WTC11 (cell line): ENCODE results near the gene CDCA8. TPM values are rescaled to one million over a fixed set of nuclear protein-coding genes. Genes with fewer than 3 reads are reported as not detected.

Source experiments
- ATAC-seq: fragments of 200-7000 bp; cut with Tn5 transposase; 2 replicates; pipeline ENCODE4 v1.10.0; 2021; ENCODE audit warnings: mild to moderate bottlenecking, moderate library complexity
- CTCF ChIA-PET: fragments of 300-600 bp; sonication (Branson Sonifier 250); formaldehyde crosslinking; loops from one replicate; lab custom pipeline; 2021; ENCODE audit warnings: antibody characterized with exemption; lab: Charles Lee
- POLR2A ChIA-PET: fragments of 350-600 bp; sonication (Branson Sonifier 250); formaldehyde crosslinking; loops from one replicate; lab custom pipeline; 2021; ENCODE audit warnings: antibody characterized with exemption; lab: Charles Lee
- DNase-seq: peaks from one replicate; pipeline ENCODE4 v3.0.0; 2021; ENCODE audit warnings: low spot score
- H3K27ac Mint-ChIP-seq: 2 replicates; pipeline ENCODE4 v1.8.0; 2021; ENCODE audit warnings: mixed read lengths
- H3K27me3 Mint-ChIP-seq: 2 replicates; pipeline ENCODE4 v1.8.0; 2021; ENCODE audit warnings: low read depth, mild to moderate bottlenecking, moderate library complexity, mixed read lengths
- H3K36me3 Mint-ChIP-seq: 2 replicates; pipeline ENCODE4 v1.8.0; 2021; ENCODE audit warnings: mixed read lengths
- H3K4me1 Mint-ChIP-seq: 2 replicates; pipeline ENCODE4 v1.8.0; 2022; ENCODE audit warnings: mixed read lengths
- H3K4me3 Mint-ChIP-seq: 2 replicates; pipeline ENCODE4 v1.8.0; 2021; ENCODE audit warnings: mild to moderate bottlenecking, moderate library complexity, mixed read lengths
- H3K9me3 Mint-ChIP-seq: 2 replicates; pipeline ENCODE4 v1.8.0; 2021; ENCODE audit warnings: mixed read lengths
- ATF6 ChIP-seq: sonication (generic); formaldehyde crosslinking; IDR thresholded peaks from 2 replicates; pipeline ENCODE4 v1.8.1; 2023; ENCODE audit warnings: mild to moderate bottlenecking, missing genetic modification reagents
- CDX4 ChIP-seq: fragments of 250-450 bp; sonication (Bioruptor Pico); IDR thresholded peaks from 2 replicates; pipeline ENCODE4 v1.9.0; 2021; ENCODE audit warnings: moderate library complexity, mild to moderate bottlenecking, inconsistent platforms, borderline replicate concordance
- CREB1 ChIP-seq: sonication (generic); formaldehyde crosslinking; IDR thresholded peaks from 2 replicates; pipeline ENCODE4 v1.8.0; 2023; ENCODE audit warnings: mild to moderate bottlenecking, missing genetic modification reagents
- E2F1 ChIP-seq: sonication (generic); formaldehyde crosslinking; IDR thresholded peaks from 2 replicates; pipeline ENCODE4 v1.8.0; 2022; ENCODE audit warnings: mild to moderate bottlenecking, missing genetic modification reagents
- E2F4 ChIP-seq: sonication (generic); formaldehyde crosslinking; IDR thresholded peaks from 2 replicates; pipeline ENCODE4 v1.8.1; 2022; ENCODE audit warnings: low read depth, mild to moderate bottlenecking, moderate library complexity, missing genetic modification reagents, borderline replicate concordance
- E2F5 ChIP-seq: sonication (generic); formaldehyde crosslinking; IDR thresholded peaks from 2 replicates; pipeline ENCODE4 v1.8.1; 2022; ENCODE audit warnings: mild to moderate bottlenecking, moderate library complexity, missing genetic modification reagents
- ETV6 ChIP-seq: sonication (generic); formaldehyde crosslinking; IDR thresholded peaks from 2 replicates; pipeline ENCODE4 v1.8.1; 2022; ENCODE audit warnings: mild to moderate bottlenecking, missing genetic modification reagents
- FOXJ3 ChIP-seq: sonication (generic); formaldehyde crosslinking; IDR thresholded peaks from 2 replicates; pipeline ENCODE4 v1.9.0; 2021; ENCODE audit warnings: missing genetic modification reagents, mild to moderate bottlenecking, borderline replicate concordance
- FOXK1 ChIP-seq: sonication (generic); formaldehyde crosslinking; IDR thresholded peaks from 2 replicates; pipeline ENCODE4 v1.8.0; 2022; ENCODE audit warnings: mild to moderate bottlenecking, moderate library complexity, missing genetic modification reagents
- GTF2I ChIP-seq: fragments of 250-450 bp; sonication (Bioruptor Pico); conservative IDR thresholded peaks from 2 replicates; pipeline ENCODE4 v1.4.0; 2021; ENCODE audit warnings: mild to moderate bottlenecking
- IRF1 ChIP-seq: sonication (generic); formaldehyde crosslinking; IDR thresholded peaks from 2 replicates; pipeline ENCODE4 v1.8.0; 2023; ENCODE audit warnings: missing genetic modification reagents
- JUN ChIP-seq: sonication (generic); formaldehyde crosslinking; IDR thresholded peaks from 2 replicates; pipeline ENCODE4 v1.8.0; 2023; ENCODE audit warnings: mild to moderate bottlenecking, missing genetic modification reagents
- KAT7 ChIP-seq: sonication (generic); formaldehyde crosslinking; IDR thresholded peaks from 2 replicates; pipeline ENCODE4 v1.8.1; 2023; ENCODE audit warnings: missing genetic modification reagents, mild to moderate bottlenecking, borderline replicate concordance
- MYBL2 ChIP-seq: sonication (generic); formaldehyde crosslinking; IDR thresholded peaks from 2 replicates; pipeline ENCODE4 v1.8.1; 2023; ENCODE audit warnings: mild to moderate bottlenecking, moderate library complexity, missing genetic modification reagents
- NFYB ChIP-seq: sonication (generic); formaldehyde crosslinking; conservative IDR thresholded peaks from 2 replicates; pipeline ENCODE4 v1.8.0; 2022; ENCODE audit warnings: low read depth, missing genetic modification reagents
- NR1H2 ChIP-seq: sonication (generic); formaldehyde crosslinking; IDR thresholded peaks from 2 replicates; pipeline ENCODE4 v1.9.0; 2021; ENCODE audit warnings: mild to moderate bottlenecking, moderate library complexity, missing genetic modification reagents
- NR2C2 ChIP-seq: sonication (generic); formaldehyde crosslinking; IDR thresholded peaks from 2 replicates; pipeline ENCODE4 v1.8.0; 2022; ENCODE audit warnings: mild to moderate bottlenecking, missing genetic modification reagents
- OVOL2 ChIP-seq: fragments of 250-450 bp; sonication (Bioruptor Pico); IDR thresholded peaks from 2 replicates; pipeline ENCODE4 v1.9.0; 2021; ENCODE audit warnings: mild to moderate bottlenecking, borderline replicate concordance
- ZMAT4 ChIP-seq: fragments of 250-450 bp; sonication (Bioruptor Pico); IDR thresholded peaks from 2 replicates; pipeline ENCODE4 v1.9.0; 2021; ENCODE audit warnings: mild to moderate bottlenecking
- ZNF138 ChIP-seq: sonication (generic); formaldehyde crosslinking; conservative IDR thresholded peaks from 2 replicates; pipeline ENCODE4 v1.8.1; 2022; ENCODE audit warnings: mild to moderate bottlenecking, moderate library complexity, missing genetic modification reagents
- ZNF263 ChIP-seq: sonication (generic); formaldehyde crosslinking; IDR thresholded peaks from 2 replicates; pipeline ENCODE4 v1.8.1; 2022; ENCODE audit warnings: low read depth, mild to moderate bottlenecking, moderate library complexity, missing genetic modification reagents
- ZNF423 ChIP-seq: fragments of 250-450 bp; sonication (Bioruptor Pico); IDR thresholded peaks from 2 replicates; pipeline ENCODE4 v2.1.2; 2022; ENCODE audit warnings: mild to moderate bottlenecking, moderate library complexity
- ZNF532 ChIP-seq: fragments of 250-450 bp; sonication (Bioruptor Pico); IDR thresholded peaks from 2 replicates; pipeline ENCODE4 v1.9.0; 2021; ENCODE audit warnings: mild to moderate bottlenecking, borderline replicate concordance
- ZSCAN18 ChIP-seq: fragments of 250-450 bp; sonication (Bioruptor Pico); IDR thresholded peaks from 2 replicates; pipeline ENCODE4 v2.1.2; 2022; ENCODE audit warnings: mild to moderate bottlenecking, moderate library complexity
- total RNA-seq: library from RNA; stranded (reverse); gene quantifications from 3 replicates; pipeline ENCODE4 v1.2.3, GENCODE V29; 2021

Gene CDCA8
- total RNA-seq, 1 experiment from 2014 or later = 47.7 TPM

- TF ChIP-seq IRF1 (no peak), KAT7 (CRISPR knock-in tag) (no peak), ZNF532 (no peak), NR1H2 (CRISPR knock-in tag) (no peak), ZMAT4 (CRISPR knock-in tag) (no peak), FOXJ3 (CRISPR knock-in tag) (no peak), NR2C2 (CRISPR knock-in tag) (no peak), ATF6 (CRISPR knock-in tag) (no peak), ETV6 (no peak), NFYB (CRISPR knock-in tag) (no peak), E2F5 (no peak), ZNF263 (CRISPR knock-in tag) (no peak)
Measured at GRCh38 chr1:37661401-37661800, 30.9 kb upstream of the CDCA8 start (continued).

GRCh38 chr1:37662031-37662755, 30.1 kb upstream of the CDCA8 start:
- ATAC-seq (no peak), DNase-seq (no peak)
- Mint-ChIP-seq H3K27me3 (peaks cover 13% of the 10 kb centered on the region), H3K9me3 (no peaks in the 10 kb centered on the region), H3K4me1 (peaks cover 16% of the 10 kb centered on the region), H3K4me3 (no peak overlapping the region), H3K36me3 (no peaks in the 10 kb centered on the region), H3K27ac (no peak overlapping the region)
- CTCF ChIA-PET = interaction anchor here (1.0 to 1.1 kb wide), 2 partner anchors 29 to 60 kb away, joined by 3 read pairs; no protein-coding TSS in a partner anchor
- POLR2A ChIA-PET = no interaction called here
- no peak for TF ChIP-seq CREB1 (CRISPR knock-in tag)
- no peak for TF ChIP-seq ZSCAN18 (CRISPR knock-in tag)
- TF ChIP-seq OVOL2 (CRISPR knock-in tag) = no peak
- no peak for TF ChIP-seq ZNF423 (CRISPR knock-in tag)
- TF ChIP-seq JUN (CRISPR knock-in tag) = no peak
- TF ChIP-seq FOXK1 (CRISPR knock-in tag) = no peak
- no peak for TF ChIP-seq MYBL2 (CRISPR knock-in tag)
- TF ChIP-seq E2F4 = no peak
- no peak for TF ChIP-seq ZNF263 (CRISPR knock-in tag)
- TF ChIP-seq ZNF138 (CRISPR knock-in tag) = no peak
- TF ChIP-seq CDX4 (CRISPR knock-in tag) = no peak
- TF ChIP-seq E2F1 (CRISPR knock-in tag) = no peak
- no peak for TF ChIP-seq GTF2I (CRISPR knock-in tag)
